Activated T-helper 1 cell treated with anti-CD3 and anti-CD28 coated beads, Interleukin-12 subunit alpha, Interleukin-12 subunit beta, Interleukin-2, Interleukin-4 antibody, amounts not matched to agents 30 ng/mL and 10 ng/mL and 1 ng/mL, durations not matched to agents 14 hours and 24 hours and 36 hours (primary cell): ENCODE measurements around the gene IL2. TPM values are rescaled to one million over a fixed set of nuclear protein-coding genes. Genes with fewer than 3 reads are reported as not detected.

Experiments
- DNase-seq: peaks from one replicate; pipeline ENCODE4 v3.0.0; 2021; ENCODE audit warnings: low spot score
- H3K27ac Mint-ChIP-seq: one replicate; pipeline ENCODE4 v1.8.0; 2021; ENCODE audit warnings: mild to moderate bottlenecking, mixed read lengths
- H3K27me3 Mint-ChIP-seq: one replicate; pipeline ENCODE4 v1.8.0; 2022; ENCODE audit warnings: mild to moderate bottlenecking, moderate library complexity, mixed read lengths; ENCODE audit not compliant: insufficient read depth
- H3K36me3 Mint-ChIP-seq: one replicate; pipeline ENCODE4 v1.8.0; 2021; ENCODE audit warnings: low read depth, mixed read lengths
- H3K4me1 Mint-ChIP-seq: one replicate; pipeline ENCODE4 v1.8.0; 2021; ENCODE audit warnings: low read depth, mixed read lengths
- H3K4me3 Mint-ChIP-seq: one replicate; pipeline ENCODE4 v1.8.0; 2021; ENCODE audit warnings: mild to moderate bottlenecking, moderate library complexity, mixed read lengths
- H3K9me3 Mint-ChIP-seq: one replicate; pipeline ENCODE4 v1.8.0; 2021; ENCODE audit warnings: mixed read lengths
- intact Hi-C: fragments of 100-400 bp; cut with micrococcal nuclease; formaldehyde crosslinking; loops from one replicate; pipeline ENCODE4 v1.15.1; 2024
- total RNA-seq: library from RNA; stranded (reverse); gene quantifications from 2 replicates; pipeline ENCODE4 v1.2.3, GENCODE V29; 2022

IL2 gene
- total RNA-seq, 1 donor from 2014 or later = 595 TPM

DNA sequence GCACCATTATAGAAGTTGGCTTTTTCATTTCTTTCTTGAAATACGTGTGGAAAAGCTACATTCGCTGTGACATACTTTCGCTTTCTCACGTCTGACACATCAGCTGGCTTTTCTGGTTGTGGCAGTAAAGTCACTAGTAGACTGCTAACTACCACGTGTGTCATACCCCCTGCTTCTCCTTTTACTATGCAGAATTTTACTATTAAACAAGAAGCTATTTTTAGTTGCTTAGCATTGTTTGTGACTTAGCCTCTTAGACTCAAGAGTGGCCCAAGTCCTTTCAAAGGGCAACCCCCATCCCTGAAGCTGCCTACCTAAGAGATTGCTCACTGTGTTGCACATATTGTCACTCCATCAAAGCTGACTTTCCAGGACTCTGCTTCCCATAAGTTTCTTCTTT, 2.1 kb upstream of the IL2 start:
- Mint-ChIP-seq H3K9me3 (peaks cover 4% of the 10 kb centered on the region), H3K27ac (peak overlapping the region; percentile 87), H3K27me3 (no peaks in the 10 kb centered on the region), H3K36me3 (peaks cover 11% of the 10 kb centered on the region), H3K4me1 (peaks cover 46% of the 10 kb centered on the region), H3K4me3 (peak overlapping the region; percentile 76)
- intact Hi-C loops = loop anchor here (1.0 to 10.0 kb wide), 10 partner anchors 11 to 956 kb away; partner anchors contain the start of genes BLTP1 and NUDT6
- peak; percentile 29 for DNase-seq

DNA sequence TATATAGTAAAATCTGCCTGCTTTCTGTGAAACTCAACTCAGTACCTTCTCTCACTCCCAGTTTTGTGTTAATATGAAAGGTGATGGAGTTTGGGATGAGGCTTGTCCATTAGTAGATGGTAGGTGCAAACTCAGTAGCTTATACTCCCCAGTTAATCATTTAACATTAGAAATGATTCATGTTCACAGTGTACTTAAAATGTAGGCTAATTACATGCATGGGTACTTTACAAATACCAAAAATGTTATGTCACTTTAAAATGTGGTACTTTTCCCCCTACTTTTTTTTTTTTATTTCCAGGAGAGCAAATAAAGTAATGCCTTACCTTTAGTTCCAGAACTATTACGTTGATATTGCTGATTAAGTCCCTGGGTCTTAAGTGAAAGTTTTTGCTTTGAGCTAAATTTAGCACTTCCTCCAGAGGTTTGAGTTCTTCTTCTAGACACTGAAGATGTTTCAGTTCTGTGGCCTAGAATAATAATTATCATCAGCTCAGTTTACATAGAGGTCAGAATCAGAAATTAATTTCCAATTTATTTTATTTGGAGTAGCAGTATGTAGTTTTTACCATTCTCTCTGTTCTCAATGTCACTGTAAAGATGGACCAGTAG, 3.0 kb downstream of the IL2 start:
- H3K4me1 Mint-ChIP-seq = peaks cover 57% of the 10 kb centered on the region
- H3K36me3 Mint-ChIP-seq = peaks cover 27% of the 10 kb centered on the region
- DNase-seq = no peak
- H3K27me3 Mint-ChIP-seq = no peaks in the 10 kb centered on the region
- peak overlapping the region; percentile 83 for H3K4me3 Mint-ChIP-seq
- H3K9me3 Mint-ChIP-seq = no peaks in the 10 kb centered on the region
- peak overlapping the region; percentile 75 for H3K27ac Mint-ChIP-seq
- intact Hi-C loops = loop anchor here (10.0 kb wide), 1 partner anchor 961 kb away; no protein-coding TSS in a partner anchor

DNA sequence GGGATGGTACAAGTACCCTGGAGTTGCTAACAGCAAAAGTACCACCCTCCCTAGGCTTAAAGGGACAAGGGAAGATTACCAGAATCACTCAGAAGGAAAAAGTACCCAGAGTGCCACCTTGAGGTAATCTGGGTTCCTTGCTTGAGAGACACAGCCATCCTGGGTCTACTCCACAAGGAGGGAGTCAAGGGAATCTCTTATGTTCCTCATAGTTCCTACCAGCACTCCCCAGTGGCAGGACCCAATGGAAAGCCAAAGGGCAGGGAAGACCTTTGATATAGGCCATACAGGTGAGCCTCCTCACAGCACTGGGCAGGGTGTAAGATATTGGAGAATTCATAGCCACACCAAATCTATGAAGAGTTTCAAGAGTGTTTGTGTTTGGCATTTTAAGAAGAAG, 5.7 kb downstream of the IL2 start:
- Mint-ChIP-seq H3K4me3 (peak overlapping the region; percentile 78), H3K27ac (peak overlapping the region; percentile 79), H3K9me3 (no peaks in the 10 kb centered on the region), H3K4me1 (peaks cover 33% of the 10 kb centered on the region), H3K36me3 (peaks cover 26% of the 10 kb centered on the region), H3K27me3 (no peaks in the 10 kb centered on the region)
- intact Hi-C loops = loop anchor here (10.0 kb wide), 1 partner anchor 964 kb away; no protein-coding TSS in a partner anchor
- no peak for DNase-seq

DNA sequence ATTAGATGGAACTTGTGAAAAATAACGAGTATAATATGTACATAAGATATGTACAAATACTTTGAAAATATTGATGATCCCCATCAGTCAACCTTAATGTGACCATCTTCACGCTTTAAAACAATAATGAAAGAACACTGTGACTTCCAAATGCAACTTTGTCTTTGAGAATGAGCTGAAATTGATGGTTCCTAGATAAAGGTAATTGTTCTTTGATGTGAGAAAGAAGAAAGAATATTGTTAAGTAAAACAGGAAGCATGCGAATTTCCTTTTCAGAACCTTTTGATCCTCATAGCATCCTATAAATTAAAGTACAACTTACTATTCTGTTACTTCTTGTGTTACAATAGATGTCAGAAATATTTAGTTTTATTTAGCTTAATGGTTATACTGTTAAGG, 22.2 kb downstream of the IL2 start:
- peaks cover 8% of the 10 kb centered on the region for H3K4me1 Mint-ChIP-seq
- H3K27me3 Mint-ChIP-seq = no peaks in the 10 kb centered on the region
- H3K4me3 Mint-ChIP-seq = no peak overlapping the region

DNA sequence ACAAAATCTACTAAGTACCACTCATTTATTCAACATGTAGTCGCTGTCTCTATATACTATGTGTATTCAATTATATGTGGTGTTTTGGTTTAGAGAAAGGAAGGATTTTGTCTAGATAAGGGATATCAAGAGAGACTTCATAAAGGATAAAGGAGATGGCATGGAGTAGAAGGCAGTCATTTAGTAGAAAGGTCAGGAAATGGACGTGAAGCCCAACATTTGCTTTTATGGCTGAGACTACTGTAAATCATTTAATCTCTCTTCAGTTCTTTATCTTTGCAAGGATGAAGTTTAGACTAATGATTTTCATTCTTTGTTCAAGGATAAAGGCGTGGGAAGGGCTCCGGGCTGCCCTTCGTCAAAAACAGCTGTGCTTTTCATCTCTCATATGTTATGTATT, 25.2 kb downstream of the IL2 start:
- H3K36me3 Mint-ChIP-seq = peaks cover 6% of the 10 kb centered on the region
- intact Hi-C loops = no loop called here
- DNase-seq = no peak
- peaks cover 8% of the 10 kb centered on the region for H3K4me1 Mint-ChIP-seq
- no peak overlapping the region for H3K27ac Mint-ChIP-seq
- no peaks in the 10 kb centered on the region for H3K27me3 Mint-ChIP-seq
- H3K4me3 Mint-ChIP-seq = no peak overlapping the region
- H3K9me3 Mint-ChIP-seq = peaks cover 7% of the 10 kb centered on the region

More for the DNA sequence above, 22.2 kb downstream of the IL2 start:
- peaks cover 7% of the 10 kb centered on the region for H3K9me3 Mint-ChIP-seq
- peaks cover 6% of the 10 kb centered on the region for H3K36me3 Mint-ChIP-seq
- DNase-seq = no peak
- intact Hi-C loops = no loop called here
- no peak overlapping the region for H3K27ac Mint-ChIP-seq

DNA sequence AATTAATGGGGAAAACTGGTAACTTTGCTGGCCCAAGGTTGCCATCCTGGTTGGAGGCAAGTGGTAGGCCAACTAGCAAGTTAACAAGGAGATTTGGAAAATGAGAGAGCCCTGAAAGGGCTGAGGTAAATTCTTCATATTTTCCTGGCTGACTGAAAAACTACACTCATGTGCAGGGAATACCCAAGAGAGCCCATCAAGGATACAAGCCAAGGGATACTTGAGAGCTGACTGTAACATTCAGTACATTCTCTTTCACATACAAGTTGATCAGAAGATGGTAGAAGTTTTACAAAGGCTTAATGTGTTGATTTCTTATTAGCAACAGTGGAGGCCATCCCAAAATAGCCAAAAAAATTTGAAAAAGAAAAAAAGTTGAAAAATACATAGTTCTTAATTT, 33.3 kb downstream of the IL2 start:
- Mint-ChIP-seq H3K4me1 (no peaks in the 10 kb centered on the region), H3K4me3 (no peak overlapping the region), H3K36me3 (peaks cover 3% of the 10 kb centered on the region), H3K27ac (no peak overlapping the region), H3K27me3 (peaks cover 3% of the 10 kb centered on the region), H3K9me3 (peaks cover 18% of the 10 kb centered on the region)
- no peak for DNase-seq
- intact Hi-C loops = no loop called here

DNA sequence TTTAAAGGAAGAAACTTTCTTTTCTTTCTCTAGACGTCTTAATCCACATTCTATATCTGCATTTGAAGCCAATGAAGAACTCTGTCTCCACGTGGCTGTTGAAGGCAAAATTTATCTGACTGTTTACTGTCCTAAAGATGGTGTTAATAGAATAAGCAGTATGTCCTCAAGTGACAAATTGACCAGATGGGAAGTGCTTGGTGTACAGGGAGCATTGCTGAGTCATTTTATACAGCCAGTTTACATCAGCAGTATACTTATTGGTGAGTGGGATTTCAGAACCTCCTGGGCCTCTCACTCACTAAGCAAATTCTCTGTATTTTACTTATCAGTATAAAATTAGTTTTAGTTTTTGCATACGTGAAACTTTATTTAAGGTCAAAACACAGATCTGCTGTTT, 44.0 kb downstream of the IL2 start:
- no peak overlapping the region for H3K4me3 Mint-ChIP-seq
- intact Hi-C loops = no loop called here
- no peaks in the 10 kb centered on the region for H3K27me3 Mint-ChIP-seq
- peaks cover 2% of the 10 kb centered on the region for H3K36me3 Mint-ChIP-seq
- no peak for DNase-seq
- H3K4me1 Mint-ChIP-seq = peaks cover 10% of the 10 kb centered on the region
- no peak overlapping the region for H3K27ac Mint-ChIP-seq
- no peaks in the 10 kb centered on the region for H3K9me3 Mint-ChIP-seq

DNA sequence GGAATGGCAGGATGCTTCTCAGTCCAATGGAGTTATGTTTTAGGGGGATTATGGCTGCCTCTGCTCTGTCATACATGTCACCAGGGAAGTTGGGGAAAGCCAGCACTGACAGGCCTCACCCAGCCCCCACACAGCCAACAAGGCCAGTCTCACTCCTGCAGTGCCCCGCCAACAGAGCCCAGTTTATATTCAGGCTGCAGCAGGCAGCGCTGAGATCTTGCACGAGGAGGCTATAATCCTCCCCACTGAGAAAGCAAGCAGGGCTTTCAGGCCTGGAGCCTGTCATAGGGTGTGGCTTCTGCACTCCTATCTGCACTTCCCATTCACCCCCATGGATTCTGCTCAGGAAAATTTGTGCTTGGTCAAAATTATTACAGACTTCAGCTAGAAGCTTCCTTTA, 52.7 kb downstream of the IL2 start:
- no peaks in the 10 kb centered on the region for H3K9me3 Mint-ChIP-seq
- no peaks in the 10 kb centered on the region for H3K4me1 Mint-ChIP-seq
- peaks cover 3% of the 10 kb centered on the region for H3K27me3 Mint-ChIP-seq
- no peak overlapping the region for H3K4me3 Mint-ChIP-seq
- intact Hi-C loops = no loop called here
- no peak for DNase-seq
- no peaks in the 10 kb centered on the region for H3K36me3 Mint-ChIP-seq
- no peak overlapping the region for H3K27ac Mint-ChIP-seq

Other genes with a start within 250 kb of the IL2 start
- not detected in 2 replicates for gene ADAD1, start 77.7 kb downstream of the IL2 start, total RNA-seq
- 136 and 138 TPM in 2 replicates for gene IL21, start 164.3 kb upstream of the IL2 start, total RNA-seq